Transverse colon (tissue), 4 donors: ENCODE measurements around the gene DDX49.

Source experiments
- CTCF ChIP-seq, 5 experiments: fragments of 200-600 bp in 3 of 5; fragments of 450-650 bp in 2 of 5; sonication (generic) in 3 of 5; IDR thresholded peaks; 1 replicate in 2 of 5; 2 replicates in 3 of 5; pipeline ENCODE4 v1.5.1; 2016 to 2017; ENCODE audit warnings: antibody characterized with exemption in 5 of 5, inconsistent platforms in 3 of 5, mild to moderate bottlenecking in 2 of 5, moderate library complexity in 1 of 5
- EP300 ChIP-seq: sonication (generic); formaldehyde crosslinking; IDR thresholded peaks from one replicate; pipeline ENCODE4 v1.6.1; 2017; ENCODE audit warnings: antibody characterized with exemption, low read depth
- POLR2A ChIP-seq: fragments of 450-650 bp; IDR thresholded peaks from one replicate; pipeline ENCODE4 v1.6.1; 2016; ENCODE audit warnings: antibody characterized with exemption, mild to moderate bottlenecking, moderate library complexity
- POLR2AphosphoS5 ChIP-seq, 3 donors: sonication (generic); formaldehyde crosslinking; IDR thresholded peaks; one replicate each; pipeline ENCODE4 v1.6.1; 2016; ENCODE audit warnings: antibody characterized with exemption in 3 of 3

GRCh38 chr19:18910801-18911436 lies 8.6 kb upstream of the DDX49 start:
- TF ChIP-seq CTCF (IDR thresholded peaks at IDR 0.05) (no peak), POLR2AphosphoS5 (IDR thresholded peaks at IDR 0.05) (no peak), POLR2A (no peak), EP300 (no peak)
